ENCODE data around the gene PLEKHM3.

DNA sequence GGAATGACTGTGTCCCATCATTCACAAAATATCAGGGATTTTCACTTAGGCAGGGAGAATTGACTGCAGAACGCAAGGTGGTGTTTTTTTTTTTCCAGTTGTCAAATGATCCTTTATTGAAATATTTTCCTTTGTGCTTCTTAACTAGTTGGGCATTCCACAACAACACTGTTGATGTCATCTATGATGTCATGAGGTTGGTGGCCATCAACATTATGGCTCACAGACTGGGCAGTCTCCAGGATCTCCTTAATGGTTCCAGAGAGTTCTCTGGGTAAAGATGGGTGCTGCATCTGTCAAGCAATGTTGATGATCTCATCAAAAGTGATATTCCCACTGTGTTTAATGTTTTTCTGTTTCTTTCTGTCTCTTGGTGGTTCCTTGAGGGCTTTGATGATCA lies 31.8 kb upstream of the PLEKHM3 start:
- TF ChIP-seq, protein P1, sequence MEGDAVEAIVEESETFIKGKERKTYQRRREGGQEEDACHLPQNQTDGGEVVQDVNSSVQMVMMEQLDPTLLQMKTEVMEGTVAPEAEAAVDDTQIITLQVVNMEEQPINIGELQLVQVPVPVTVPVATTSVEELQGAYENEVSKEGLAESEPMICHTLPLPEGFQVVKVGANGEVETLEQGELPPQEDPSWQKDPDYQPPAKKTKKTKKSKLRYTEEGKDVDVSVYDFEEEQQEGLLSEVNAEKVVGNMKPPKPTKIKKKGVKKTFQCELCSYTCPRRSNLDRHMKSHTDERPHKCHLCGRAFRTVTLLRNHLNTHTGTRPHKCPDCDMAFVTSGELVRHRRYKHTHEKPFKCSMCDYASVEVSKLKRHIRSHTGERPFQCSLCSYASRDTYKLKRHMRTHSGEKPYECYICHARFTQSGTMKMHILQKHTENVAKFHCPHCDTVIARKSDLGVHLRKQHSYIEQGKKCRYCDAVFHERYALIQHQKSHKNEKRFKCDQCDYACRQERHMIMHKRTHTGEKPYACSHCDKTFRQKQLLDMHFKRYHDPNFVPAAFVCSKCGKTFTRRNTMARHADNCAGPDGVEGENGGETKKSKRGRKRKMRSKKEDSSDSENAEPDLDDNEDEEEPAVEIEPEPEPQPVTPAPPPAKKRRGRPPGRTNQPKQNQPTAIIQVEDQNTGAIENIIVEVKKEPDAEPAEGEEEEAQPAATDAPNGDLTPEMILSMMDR (IDR thresholded peaks at IDR 0.05), result no peak
- TF ChIP-seq POLR2A (IDR thresholded peaks at IDR 0.05), result no peak
